ENCODE data around the gene SDK1.

- TF ChIP-seq ZSCAN30 (tag by site-specific recombination; IDR thresholded peaks at IDR 0.05) (no peak), CTCF (tag by site-specific recombination; IDR thresholded peaks at IDR 0.05) (no peak), ZFP3 (tag by site-specific recombination; IDR thresholded peaks at IDR 0.05; ENCODE audit: low read depth) (no peak), ZNF776 (tag by site-specific recombination; IDR thresholded peaks at IDR 0.05; ENCODE audit: borderline replicate concordance) (no peak), ZNF148 (tag by site-specific recombination; IDR thresholded peaks at IDR 0.05; ENCODE audit: borderline replicate concordance) (no peak), PRDM10 (tag by site-specific recombination; IDR thresholded peaks at IDR 0.05) (no peak), ZNF140 (tag by site-specific recombination; IDR thresholded peaks at IDR 0.05) (no peak), ZBTB8A (tag by site-specific recombination; IDR thresholded peaks at IDR 0.05) (no peak), SCRT2 (tag by site-specific recombination; IDR thresholded peaks at IDR 0.05) (no peak), ZBTB1 (tag by site-specific recombination; IDR thresholded peaks at IDR 0.05) (no peak)
- TF ChIP-seq, protein P1, sequence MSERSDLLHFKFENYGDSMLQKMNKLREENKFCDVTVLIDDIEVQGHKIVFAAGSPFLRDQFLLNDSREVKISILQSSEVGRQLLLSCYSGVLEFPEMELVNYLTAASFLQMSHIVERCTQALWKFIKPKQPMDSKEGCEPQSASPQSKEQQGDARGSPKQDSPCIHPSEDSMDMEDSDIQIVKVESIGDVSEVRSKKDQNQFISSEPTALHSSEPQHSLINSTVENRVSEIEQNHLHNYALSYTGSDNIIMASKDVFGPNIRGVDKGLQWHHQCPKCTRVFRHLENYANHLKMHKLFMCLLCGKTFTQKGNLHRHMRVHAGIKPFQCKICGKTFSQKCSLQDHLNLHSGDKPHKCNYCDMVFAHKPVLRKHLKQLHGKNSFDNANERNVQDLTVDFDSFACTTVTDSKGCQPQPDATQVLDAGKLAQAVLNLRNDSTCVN (tag by site-specific recombination; optimal IDR thresholded peaks at IDR 0.05), result no peak
These were observed 273.3 kb downstream of the SDK1 start for GRCh38 chr7:3574386-3574785.

Measured in HEK293 (cell line).